HEK293 (cell line): ENCODE results near the gene SUGP1.

Source experiments
- CTCF ChIA-PET: fragments of 350-600 bp; formaldehyde crosslinking; extraction: SDS; loops from one replicate; lab custom pipeline; 2021; ENCODE audit warnings: antibody characterized with exemption; lab: Yijun Ruan, JAX
- POLR2A ChIA-PET: fragments of 300-600 bp; formaldehyde crosslinking; extraction: SDS; loops from one replicate; lab custom pipeline; 2020; ENCODE audit warnings: antibody characterized with exemption, inconsistent platforms; lab: Yijun Ruan, JAX
- H3K27ac ChIP-seq: fragments of 200-500 bp; sonication (Bioruptor generic); 2 replicates; pipeline ENCODE4 v1.5.1; 2014; ENCODE audit warnings: low read depth, low read length, control low read depth, inconsistent platforms; ENCODE audit errors: extremely low read depth
- H3K36me3 ChIP-seq, 2 experiments: fragments of 200-500 bp in 1 of 2; sonication (Bioruptor generic) in 1 of 2; 1 replicate in 1 of 2; 2 replicates in 1 of 2; pipeline ENCODE4 v1.5.1; 2014 to 2017; ENCODE audit warnings: inconsistent platforms in 2 of 2, low read length in 2 of 2; ENCODE audit not compliant: control insufficient read depth in 2 of 2, insufficient read depth in 1 of 2
- H3K4me1 ChIP-seq: fragments of 200-500 bp; sonication (Bioruptor generic); 2 replicates; pipeline ENCODE4 v1.5.1; 2014; ENCODE audit warnings: mild to moderate bottlenecking, low read length, inconsistent platforms; ENCODE audit not compliant: control insufficient read depth, insufficient read depth
- H3K4me3 ChIP-seq: 2 replicates; pipeline ENCODE4 v1.5.1; 2011; ENCODE audit warnings: low read depth, mild to moderate bottlenecking, control low read depth, low read length, moderate library complexity
- H3K9me3 ChIP-seq: fragments of 200-500 bp; sonication (Bioruptor generic); 2 replicates; pipeline ENCODE4 v1.5.1; 2014; ENCODE audit warnings: low read depth, low read length, inconsistent platforms; ENCODE audit not compliant: control insufficient read depth, insufficient read depth
- BCL11A ChIP-seq: fragments of 450-650 bp; formaldehyde crosslinking; IDR thresholded peaks from 2 replicates; pipeline ENCODE4 v1.5.1; 2016; ENCODE audit warnings: low read depth, missing biosample characterization, missing genetic modification characterization
- OSR2 ChIP-seq: fragments of 450-650 bp; formaldehyde crosslinking; IDR thresholded peaks from 2 replicates; pipeline ENCODE4 v1.5.1; 2016; ENCODE audit warnings: missing biosample characterization, missing genetic modification characterization
- REPIN1 ChIP-seq: fragments of 450-650 bp; formaldehyde crosslinking; IDR thresholded peaks from 2 replicates; pipeline ENCODE4 v1.5.1; 2017; ENCODE audit warnings: missing biosample characterization, missing genetic modification characterization, low read depth
- SCRT1 ChIP-seq: fragments of 450-650 bp; formaldehyde crosslinking; IDR thresholded peaks from 2 replicates; pipeline ENCODE4 v1.5.1; 2016; ENCODE audit warnings: missing biosample characterization, missing genetic modification characterization, borderline replicate concordance
- SCRT2 ChIP-seq: fragments of 450-650 bp; formaldehyde crosslinking; IDR thresholded peaks from 2 replicates; pipeline ENCODE4 v1.5.1; 2016; ENCODE audit warnings: missing biosample characterization, missing genetic modification characterization
- SP2 ChIP-seq: fragments of 450-650 bp; formaldehyde crosslinking; IDR thresholded peaks from 2 replicates; pipeline ENCODE4 v1.5.1; 2016; ENCODE audit warnings: missing biosample characterization, missing genetic modification characterization
- ZBTB44 ChIP-seq: fragments of 450-650 bp; IDR thresholded peaks from 2 replicates; pipeline ENCODE4 v1.5.1; 2018; ENCODE audit warnings: missing biosample characterization, mild to moderate bottlenecking, missing genetic modification characterization
- ZFP3 ChIP-seq: fragments of 450-650 bp; formaldehyde crosslinking; IDR thresholded peaks from 2 replicates; pipeline ENCODE4 v1.5.1; 2016; ENCODE audit warnings: low read depth, missing biosample characterization, missing genetic modification characterization
- ZNF138 ChIP-seq: fragments of 450-650 bp; formaldehyde crosslinking; IDR thresholded peaks from 2 replicates; pipeline ENCODE4 v1.5.1; 2016; ENCODE audit warnings: missing biosample characterization, missing genetic modification characterization, borderline replicate concordance
- ZNF155 ChIP-seq: fragments of 450-650 bp; formaldehyde crosslinking; IDR thresholded peaks from 2 replicates; pipeline ENCODE4 v1.5.1; 2016; ENCODE audit warnings: missing biosample characterization, missing genetic modification characterization
- ZNF211 ChIP-seq: fragments of 450-650 bp; formaldehyde crosslinking; IDR thresholded peaks from 2 replicates; pipeline ENCODE4 v1.5.1; 2016; ENCODE audit warnings: low read depth, missing biosample characterization, missing genetic modification characterization
- ZNF404 ChIP-seq: fragments of 450-650 bp; formaldehyde crosslinking; IDR thresholded peaks from 2 replicates; pipeline ENCODE4 v1.5.1; 2017; ENCODE audit warnings: missing biosample characterization, missing genetic modification characterization
- ZNF521 ChIP-seq: fragments of 450-650 bp; formaldehyde crosslinking; IDR thresholded peaks from 2 replicates; pipeline ENCODE4 v1.5.1; 2017; ENCODE audit warnings: missing biosample characterization, mild to moderate bottlenecking, missing genetic modification characterization
- ZNF558 ChIP-seq: fragments of 450-650 bp; formaldehyde crosslinking; IDR thresholded peaks from 2 replicates; pipeline ENCODE4 v1.5.1; 2016; ENCODE audit warnings: missing biosample characterization, missing genetic modification characterization
- ZNF596 ChIP-seq: fragments of 450-650 bp; IDR thresholded peaks from 2 replicates; pipeline ENCODE4 v1.5.0; 2018; ENCODE audit warnings: missing biosample characterization, mild to moderate bottlenecking, missing genetic modification characterization, moderate library complexity
- ZNF600 ChIP-seq: fragments of 450-650 bp; formaldehyde crosslinking; IDR thresholded peaks from 2 replicates; pipeline ENCODE4 v1.5.1; 2016; ENCODE audit warnings: missing biosample characterization, missing genetic modification characterization
- ZNF621 ChIP-seq: fragments of 450-650 bp; formaldehyde crosslinking; IDR thresholded peaks from 2 replicates; pipeline ENCODE4 v1.5.1; 2017; ENCODE audit warnings: missing biosample characterization, missing genetic modification characterization
- ZNF664 ChIP-seq: fragments of 450-650 bp; formaldehyde crosslinking; IDR thresholded peaks from 2 replicates; pipeline ENCODE4 v1.5.1; 2016; ENCODE audit warnings: missing biosample characterization, missing genetic modification characterization
- ZNF670 ChIP-seq: fragments of 450-650 bp; formaldehyde crosslinking; IDR thresholded peaks from 2 replicates; pipeline ENCODE4 v1.5.1; 2016; ENCODE audit warnings: missing biosample characterization, missing genetic modification characterization, low read depth
- ZNF768 ChIP-seq: fragments of 450-650 bp; formaldehyde crosslinking; IDR thresholded peaks from 2 replicates; pipeline ENCODE4 v1.5.1; 2018; ENCODE audit warnings: missing biosample characterization, mild to moderate bottlenecking, missing genetic modification characterization
- ZNF785 ChIP-seq: fragments of 450-650 bp; formaldehyde crosslinking; IDR thresholded peaks from 2 replicates; pipeline ENCODE4 v1.5.1; 2016; ENCODE audit warnings: missing biosample characterization, missing genetic modification characterization
- ZNF791 ChIP-seq: fragments of 450-650 bp; formaldehyde crosslinking; IDR thresholded peaks from 2 replicates; pipeline ENCODE4 v1.5.1; 2016; ENCODE audit warnings: missing biosample characterization, missing genetic modification characterization
- TF ChIP-seq, protein P1 (sequence below): fragments of 450-650 bp; formaldehyde crosslinking; IDR thresholded peaks from 2 replicates; pipeline ENCODE4 v1.5.1; 2016; ENCODE audit warnings: missing biosample characterization, missing genetic modification characterization

SUGP1 gene

GRCh38 chr19:19260417-19261214 lies 59.7 kb downstream of the SUGP1 start:
- TF ChIP-seq ZNF621 (tag by site-specific recombination) (no peak), REPIN1 (tag by site-specific recombination) (no peak), ZBTB44 (no peak), ZNF211 (tag by site-specific recombination) (no peak), ZNF404 (tag by site-specific recombination) (no peak), ZNF670 (no peak), ZNF521 (tag by site-specific recombination) (no peak)

DNA sequence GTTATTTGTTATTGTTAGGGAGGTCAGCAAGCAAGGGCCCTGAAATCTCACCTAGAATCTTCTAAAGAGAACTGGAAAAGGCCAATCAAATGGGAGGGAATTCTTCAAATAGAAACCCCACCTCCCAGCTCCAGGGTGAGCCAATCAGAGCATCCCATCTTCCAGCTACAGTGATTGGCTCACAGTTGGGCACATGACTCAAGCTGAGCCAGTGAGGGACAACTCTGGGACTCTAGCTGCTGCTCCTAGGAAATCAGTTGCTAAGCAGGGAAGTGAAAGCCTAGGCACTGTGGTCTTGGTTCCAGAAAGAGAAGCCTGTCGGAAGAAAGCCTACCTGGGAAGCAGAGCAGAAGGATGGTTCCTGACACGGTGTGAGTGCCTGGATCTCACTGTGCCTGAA lies 60.6 kb downstream of the SUGP1 start:
- TF ChIP-seq ZNF785 (tag by site-specific recombination) (no peak), BCL11A (no peak), ZNF596 (tag by site-specific recombination) (no peak), SP2 (peak; percentile 30; the same call in 1 of the 2 replicates)
- POLR2A ChIA-PET = no interaction called here
- no peaks in the 10 kb centered on the region for H3K36me3 ChIP-seq
- H3K27ac ChIP-seq = no peak overlapping the region
- no peaks in the 10 kb centered on the region for H3K4me1 ChIP-seq
- CTCF ChIA-PET = interaction anchor here (0.7 to 1.0 kb wide), 3 partner anchors 26 to 295 kb away, joined by 3 to 6 read pairs (median 3); no protein-coding TSS in a partner anchor
- no peaks in the 10 kb centered on the region for H3K9me3 ChIP-seq
- no peak overlapping the region for H3K4me3 ChIP-seq

More at GRCh38 chr19:19260417-19261214, 59.7 kb downstream of the SUGP1 start:
- no peak overlapping the region for H3K4me3 ChIP-seq
- H3K27ac ChIP-seq = no peak overlapping the region
- no peaks in the 10 kb centered on the region for H3K4me1 ChIP-seq
- no peaks in the 10 kb centered on the region for H3K9me3 ChIP-seq
- ChIA-PET CTCF (interaction anchor here (0.5 kb wide), 1 partner anchor 24 kb away, joined by 3 read pairs; no protein-coding TSS in a partner anchor), POLR2A (no interaction called here)
- H3K36me3 ChIP-seq = no peaks in the 10 kb centered on the region

DNA sequence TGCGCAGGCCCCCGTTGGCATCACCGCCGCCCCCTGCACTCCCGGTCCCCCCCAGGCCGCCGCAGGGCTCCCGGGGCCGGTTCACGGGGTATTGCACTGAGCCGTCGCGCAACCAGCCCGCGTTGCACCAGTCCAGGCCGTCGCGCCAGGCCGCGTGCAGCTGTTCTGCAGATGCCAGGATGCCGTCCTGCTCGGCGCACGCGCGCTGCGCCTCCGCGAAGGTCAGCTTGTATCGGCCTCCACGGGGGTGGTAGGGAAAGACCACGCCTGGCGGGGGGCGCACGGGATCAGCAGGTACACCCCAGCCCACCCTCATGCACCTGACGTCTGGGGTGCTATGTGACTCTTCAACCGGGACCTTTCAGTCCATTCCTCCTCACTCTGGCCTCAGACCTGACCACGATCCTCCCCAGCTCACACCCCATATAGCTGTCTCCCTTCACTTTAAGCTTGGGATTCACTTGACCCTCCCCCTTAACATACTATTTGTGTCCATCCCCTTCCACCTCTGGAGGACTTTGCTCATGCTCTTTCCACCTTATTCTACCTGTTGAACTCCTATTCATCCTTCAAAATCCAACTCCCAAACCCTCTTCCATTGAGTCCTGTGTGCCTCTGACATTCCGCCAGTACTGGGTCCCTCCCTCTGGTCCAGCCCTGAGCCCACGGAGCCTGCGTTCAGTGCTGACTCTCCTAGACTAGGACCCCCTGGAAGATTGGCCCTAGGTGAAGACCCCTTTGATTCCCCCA lies 61.5 kb downstream of the SUGP1 start:
- H3K4me1 ChIP-seq = no peaks in the 10 kb centered on the region

More for the DNA sequence above, 61.5 kb downstream of the SUGP1 start:
- TF ChIP-seq SCRT2 (tag by site-specific recombination) = peak; percentile 85
- no peak for TF ChIP-seq ZNF791
- no peak for TF ChIP-seq ZNF558 (tag by site-specific recombination)
- peak; percentile 33; the same call in 1 of the 2 replicates for TF ChIP-seq SCRT1 (tag by site-specific recombination)
- TF ChIP-seq, protein P1, sequence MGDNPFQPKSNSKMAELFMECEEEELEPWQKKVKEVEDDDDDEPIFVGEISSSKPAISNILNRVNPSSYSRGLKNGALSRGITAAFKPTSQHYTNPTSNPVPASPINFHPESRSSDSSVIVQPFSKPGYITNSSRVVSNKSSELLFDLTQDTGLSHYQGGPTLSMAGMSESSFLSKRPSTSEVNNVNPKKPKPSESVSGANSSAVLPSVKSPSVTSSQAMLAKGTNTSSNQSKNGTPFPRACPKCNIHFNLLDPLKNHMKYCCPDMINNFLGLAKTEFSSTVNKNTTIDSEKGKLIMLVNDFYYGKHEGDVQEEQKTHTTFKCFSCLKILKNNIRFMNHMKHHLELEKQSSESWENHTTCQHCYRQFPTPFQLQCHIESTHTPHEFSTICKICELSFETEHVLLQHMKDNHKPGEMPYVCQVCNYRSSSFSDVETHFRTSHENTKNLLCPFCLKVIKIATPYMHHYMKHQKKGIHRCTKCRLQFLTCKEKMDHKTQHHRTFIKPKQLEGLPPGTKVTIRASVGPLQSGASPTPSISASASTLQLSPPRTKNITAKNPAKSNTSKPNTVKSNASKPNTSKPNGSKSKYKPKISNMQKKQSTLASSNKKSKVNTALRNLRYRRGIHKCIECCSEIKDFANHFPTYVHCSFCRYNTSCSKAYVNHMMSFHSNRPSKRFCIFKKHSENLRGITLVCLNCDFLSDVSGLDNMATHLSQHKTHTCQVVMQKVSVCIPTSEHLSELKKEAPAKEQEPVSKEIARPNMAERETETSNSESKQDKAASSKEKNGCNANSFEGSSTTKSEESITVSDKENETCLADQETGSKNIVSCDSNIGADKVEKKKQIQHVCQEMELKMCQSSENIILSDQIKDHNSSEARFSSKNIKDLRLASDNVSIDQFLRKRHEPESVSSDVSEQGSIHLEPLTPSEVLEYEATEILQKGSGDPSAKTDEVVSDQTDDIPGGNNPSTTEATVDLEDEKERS (tag by site-specific recombination) = no peak
- no peak for TF ChIP-seq ZNF155
- no peak for TF ChIP-seq ZNF664
- TF ChIP-seq OSR2 (tag by site-specific recombination) = no peak
- TF ChIP-seq BCL11A = no peak
- peak; percentile 88 for TF ChIP-seq ZFP3
- TF ChIP-seq ZNF138 (tag by site-specific recombination) = no peak
- no peak for TF ChIP-seq ZNF600 (tag by site-specific recombination)
- TF ChIP-seq ZNF768 (tag by site-specific recombination) = no peak
- ChIA-PET POLR2A (no interaction called here), CTCF (interaction anchor here (1.0 kb wide), 2 partner anchors 25 to 84 kb away, joined by 3 to 6 read pairs; no protein-coding TSS in a partner anchor)
- H3K4me3 ChIP-seq = no peak overlapping the region
- no peak overlapping the region for H3K27ac ChIP-seq
- no peaks in the 10 kb centered on the region for H3K36me3 ChIP-seq
- no peaks in the 10 kb centered on the region for H3K9me3 ChIP-seq
